OCI-LY3 (cell line): ENCODE data around the gene SULF2.
A peak's percentile ranks its signal among the peaks of the same experiment; 100 is the strongest.

Source experiments
- EZH2phosphoT487 ChIP-seq: fragments of 200-600 bp; shearing (Covaris generic); IDR thresholded peaks from 2 replicates; pipeline ENCODE4 v1.6.1; 2018; ENCODE audit warnings: antibody characterized with exemption, mixed run types, low read depth
- TF ChIP-seq, protein P1 (sequence below): fragments of 200-600, 300-600 bp; sonication (generic); IDR thresholded peaks from 2 replicates; pipeline ENCODE4 v1.5.1; 2014; ENCODE audit warnings: antibody characterized with exemption, low read length, low read depth

DNA sequence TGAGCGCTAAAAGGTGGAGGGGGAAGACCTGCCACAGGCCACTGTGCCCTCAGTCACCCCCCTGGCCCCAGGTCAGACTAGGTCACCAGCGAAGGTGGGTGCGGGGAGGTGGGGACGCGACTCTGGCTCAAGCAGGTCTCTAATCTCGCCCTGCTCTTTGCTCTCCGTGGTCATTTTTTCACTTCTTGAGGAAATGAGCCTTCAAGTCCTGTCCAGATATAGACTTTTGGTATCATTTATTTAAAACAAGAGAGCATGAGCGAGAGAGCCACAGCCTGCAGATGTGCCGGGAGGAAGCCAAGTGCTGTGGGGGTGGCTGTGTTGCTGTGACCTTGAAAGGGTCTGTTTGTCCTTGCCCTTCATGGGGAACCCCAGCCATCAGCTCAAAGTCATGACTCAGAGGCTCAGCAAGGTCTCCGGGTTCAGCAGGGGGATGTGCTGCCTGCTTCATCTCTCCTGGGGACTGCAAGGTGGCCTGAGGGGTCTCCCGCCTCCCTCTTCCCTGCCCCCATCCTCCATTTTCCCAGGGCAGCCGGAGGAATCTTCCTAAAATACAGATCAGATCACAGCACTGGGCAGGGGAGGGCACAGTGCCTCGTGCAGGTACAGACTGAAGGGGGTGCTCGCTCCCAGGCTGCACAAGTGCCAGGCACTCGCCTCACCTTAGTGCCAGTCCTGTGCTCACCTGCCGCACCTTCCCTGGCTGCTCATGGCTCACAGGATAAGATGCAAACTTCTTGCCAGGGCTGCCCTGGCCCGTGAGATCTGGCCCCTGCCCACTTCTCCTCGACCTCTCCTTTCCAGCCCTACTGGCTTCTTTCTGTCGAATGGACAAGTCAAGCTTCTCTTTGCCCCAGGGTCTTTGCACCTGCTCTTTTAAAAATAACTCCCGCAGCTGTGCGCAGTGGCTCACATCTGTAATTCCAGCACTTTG lies 26.5 kb downstream of the SULF2 start:
- TF ChIP-seq, protein P1, sequence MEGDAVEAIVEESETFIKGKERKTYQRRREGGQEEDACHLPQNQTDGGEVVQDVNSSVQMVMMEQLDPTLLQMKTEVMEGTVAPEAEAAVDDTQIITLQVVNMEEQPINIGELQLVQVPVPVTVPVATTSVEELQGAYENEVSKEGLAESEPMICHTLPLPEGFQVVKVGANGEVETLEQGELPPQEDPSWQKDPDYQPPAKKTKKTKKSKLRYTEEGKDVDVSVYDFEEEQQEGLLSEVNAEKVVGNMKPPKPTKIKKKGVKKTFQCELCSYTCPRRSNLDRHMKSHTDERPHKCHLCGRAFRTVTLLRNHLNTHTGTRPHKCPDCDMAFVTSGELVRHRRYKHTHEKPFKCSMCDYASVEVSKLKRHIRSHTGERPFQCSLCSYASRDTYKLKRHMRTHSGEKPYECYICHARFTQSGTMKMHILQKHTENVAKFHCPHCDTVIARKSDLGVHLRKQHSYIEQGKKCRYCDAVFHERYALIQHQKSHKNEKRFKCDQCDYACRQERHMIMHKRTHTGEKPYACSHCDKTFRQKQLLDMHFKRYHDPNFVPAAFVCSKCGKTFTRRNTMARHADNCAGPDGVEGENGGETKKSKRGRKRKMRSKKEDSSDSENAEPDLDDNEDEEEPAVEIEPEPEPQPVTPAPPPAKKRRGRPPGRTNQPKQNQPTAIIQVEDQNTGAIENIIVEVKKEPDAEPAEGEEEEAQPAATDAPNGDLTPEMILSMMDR = peak; percentile 42
- no peak for TF ChIP-seq EZH2phosphoT487
